Umbilical cord (tissue), 2 donors: ENCODE results near the gene RTRAF. TPM values are rescaled to one million over a fixed set of nuclear protein-coding genes. Genes with fewer than 3 reads are reported as not detected.
A peak's percentile ranks its signal among the peaks of the same experiment; 100 is the strongest.

Experiments used
- DNase-seq: peaks from one replicate; pipeline ENCODE4 v3.0.0-alpha.2; 2015; ENCODE audit warnings: low spot score
- total RNA-seq: library from RNA; depleted of rRNA; stranded (reverse); fragments of >200 nt; gene quantifications from one replicate; pipeline ENCODE4 v1.2.3, GENCODE V29; 2014; ENCODE audit warnings: low replicate concordance; ENCODE audit not compliant: insufficient read depth

RTRAF gene
- total RNA-seq, 1 donor from 2014 or later, result 40.2 TPM

DNA sequence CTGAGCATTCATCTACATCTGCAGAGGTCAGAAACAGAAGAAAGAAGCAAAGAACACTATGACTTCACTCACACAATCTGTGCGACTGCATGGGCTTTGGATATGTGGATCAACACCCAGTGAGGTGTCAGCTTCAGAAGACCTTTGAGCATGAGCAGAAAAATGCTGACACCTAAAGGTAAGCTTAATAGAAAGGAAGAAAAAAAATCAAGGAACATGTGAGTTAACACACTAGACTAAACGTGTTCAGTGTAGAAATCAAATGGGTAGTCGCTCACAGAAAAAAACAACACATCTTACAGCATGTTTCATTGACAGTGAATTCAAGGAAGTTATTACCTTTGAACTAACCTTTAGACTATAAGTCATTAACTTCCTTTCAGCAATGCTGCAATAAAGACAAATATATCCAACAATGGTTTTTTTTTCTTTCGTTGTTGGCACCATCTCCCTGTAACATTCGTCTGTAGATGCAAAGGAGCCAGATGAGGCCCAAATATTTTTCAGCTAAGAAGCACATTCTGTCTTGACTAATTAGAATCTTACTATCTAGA lies 30.9 kb downstream of the RTRAF start:
- no peak for DNase-seq

GRCh38 chr14:52020866-52021717 lies 31.7 kb downstream of the RTRAF start:
- DNase-seq, result no peak

- DNase-seq, result no peak
These were observed 32.7 kb downstream of the RTRAF start for GRCh38 chr14:52021957-52022600.

GRCh38 chr14:52023518-52023917 lies 34.2 kb downstream of the RTRAF start:
- peak; percentile 48 for DNase-seq

DNA sequence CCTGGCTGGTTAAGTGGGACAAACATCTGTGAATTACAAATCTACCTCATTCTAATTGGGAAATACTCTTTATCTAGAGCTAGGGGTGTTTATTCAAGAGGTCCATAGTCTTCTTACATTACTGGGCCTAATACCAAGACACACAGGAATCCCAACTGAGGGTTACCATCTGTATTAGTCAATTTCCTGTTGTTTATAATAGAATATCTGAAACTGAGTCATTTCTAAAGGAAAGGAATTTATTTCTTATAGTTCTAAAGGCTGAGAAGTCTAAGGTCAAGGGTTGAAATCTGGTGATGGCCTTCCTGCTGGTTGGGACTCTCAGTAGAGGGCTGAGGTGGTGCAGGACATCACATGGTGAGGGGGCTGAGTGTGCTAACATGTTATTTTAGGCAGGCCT lies 36.0 kb downstream of the RTRAF start:
- no peak for DNase-seq

GRCh38 chr14:52026017-52026660 lies 36.8 kb downstream of the RTRAF start:
- no peak for DNase-seq

GRCh38 chr14:52026901-52027300 lies 37.6 kb downstream of the RTRAF start:
- DNase-seq, result no peak

DNA sequence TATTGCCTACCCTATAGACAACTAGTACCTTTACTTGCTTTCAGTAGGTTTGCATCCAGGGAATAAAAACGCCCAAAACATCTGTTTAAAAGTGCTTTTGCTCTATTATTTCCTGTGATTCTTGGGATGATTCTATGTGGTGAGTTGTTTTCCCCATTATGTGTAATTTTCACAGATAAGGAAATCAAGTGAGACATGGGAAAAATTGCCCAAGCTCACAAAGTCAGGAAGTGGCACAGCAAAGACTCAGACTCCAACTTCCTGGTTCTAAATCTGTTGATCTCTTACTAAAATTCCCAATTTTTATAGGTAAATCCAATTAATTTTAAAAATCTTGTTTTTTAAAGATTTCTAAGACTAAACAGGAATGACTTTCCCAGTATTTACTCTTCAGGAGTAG lies 40.5 kb downstream of the RTRAF start:
- no peak for DNase-seq

DNA sequence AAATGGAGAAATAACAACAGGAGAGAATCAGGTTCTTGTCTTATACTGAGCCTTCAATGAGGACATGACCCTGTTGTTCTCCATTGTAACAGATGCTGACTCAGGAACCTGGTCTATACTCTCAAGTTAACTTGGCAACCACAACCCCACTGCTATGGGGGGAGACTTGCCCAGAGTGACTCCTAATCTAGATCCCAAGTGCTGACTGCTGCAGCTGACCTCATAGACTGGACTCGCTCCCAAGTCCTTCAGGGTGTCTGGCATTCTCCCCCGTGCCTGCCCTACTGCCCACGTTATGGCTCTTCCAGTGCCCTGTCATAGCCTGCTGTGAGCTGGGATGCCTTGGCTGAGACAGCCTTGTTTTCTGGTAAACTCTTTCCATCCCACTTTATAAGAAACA lies 42.4 kb downstream of the RTRAF start:
- DNase-seq, result peak; percentile 29

DNA sequence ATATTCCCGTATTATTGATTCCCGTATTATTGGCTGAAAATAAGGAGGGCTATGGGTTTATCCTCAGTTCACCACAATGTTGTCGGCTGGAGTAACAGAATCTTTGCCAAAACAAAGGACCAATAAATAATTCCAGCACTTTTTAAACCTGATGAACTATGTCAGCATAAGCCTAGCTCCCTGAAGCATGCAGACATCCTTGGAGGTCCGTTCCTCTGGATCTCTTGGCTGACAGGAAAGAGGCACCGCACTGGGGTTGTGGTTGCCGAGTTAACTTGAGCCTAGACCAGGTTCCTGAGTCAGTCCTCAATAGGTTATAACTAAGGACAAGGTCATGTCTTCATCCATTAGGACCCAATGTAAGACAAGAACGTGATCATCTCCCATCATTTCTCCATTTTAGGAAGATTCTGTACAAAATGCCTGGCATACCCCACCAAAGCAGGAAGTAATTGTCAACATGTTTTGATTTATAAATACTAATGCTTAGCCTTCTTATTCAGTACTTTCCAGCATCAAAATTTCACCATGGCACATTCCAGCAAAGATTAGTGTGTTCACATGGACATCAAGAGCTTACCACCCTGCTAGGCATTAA lies 43.0 kb downstream of the RTRAF start:
- DNase-seq, result peak; percentile 32

- peak; percentile 42 for DNase-seq
These were observed 43.8 kb downstream of the RTRAF start for GRCh38 chr14:52033101-52033642.

- no peak for DNase-seq
These were observed 49.9 kb downstream of the RTRAF start for GRCh38 chr14:52039124-52039815.

DNA sequence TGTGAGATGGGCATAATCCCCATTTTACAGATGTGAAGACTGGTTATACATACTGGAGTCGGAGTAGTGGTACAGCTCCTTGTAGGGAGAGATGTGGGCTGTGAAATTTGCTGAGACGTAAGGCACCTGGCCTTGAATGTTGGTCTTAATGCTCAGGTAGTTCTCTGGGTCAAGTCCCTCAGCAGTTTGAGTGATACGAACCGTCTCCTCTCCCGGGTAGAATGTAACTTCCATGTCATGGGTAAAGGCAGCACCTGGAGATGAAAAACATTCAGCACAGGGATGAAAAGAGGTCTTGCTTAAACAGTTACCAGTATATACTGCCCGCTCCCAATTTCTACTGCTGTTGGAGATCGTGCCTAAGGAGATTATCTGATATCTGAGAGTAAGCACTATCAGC lies 51.3 kb downstream of the RTRAF start:
- no peak for DNase-seq

GRCh38 chr14:52042371-52043289 lies 53.3 kb downstream of the RTRAF start:
- no peak for DNase-seq

- no peak for DNase-seq
These were observed 54.3 kb downstream of the RTRAF start for GRCh38 chr14:52043690-52044089.

GRCh38 chr14:52044791-52045522 lies 55.6 kb downstream of the RTRAF start:
- peak; percentile 83 for DNase-seq

GRCh38 chr14:52046376-52046917 lies 57.1 kb downstream of the RTRAF start:
- no peak for DNase-seq

DNA sequence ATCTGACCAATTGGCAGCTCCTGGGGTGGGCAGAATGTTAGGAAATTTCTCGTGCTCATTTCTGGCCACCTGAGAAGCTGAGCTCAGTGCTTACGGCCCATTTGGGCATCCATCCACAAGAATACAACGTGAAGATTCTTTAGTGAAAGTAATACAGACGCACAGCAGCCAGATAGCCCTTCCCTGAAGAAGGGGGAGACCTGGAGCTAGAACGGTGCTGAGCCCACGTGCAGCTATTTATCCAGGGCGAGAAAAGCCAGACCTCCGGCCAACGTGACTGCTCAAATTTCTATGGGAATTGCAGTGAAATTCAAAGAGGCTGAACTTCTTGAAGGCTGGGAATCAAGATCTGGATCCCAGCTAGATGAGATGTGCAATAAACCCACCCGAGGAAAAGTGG lies 58.8 kb downstream of the RTRAF start:
- no peak for DNase-seq

GRCh38 chr14:52048641-52049204 lies 59.4 kb downstream of the RTRAF start:
- no peak for DNase-seq
